Small intestine (tissue), 7 donors: ENCODE data around the gene SPEG. TPM values are rescaled to one million over a fixed set of nuclear protein-coding genes. Genes with fewer than 3 reads are reported as not detected.
A peak's percentile ranks its signal among the peaks of the same experiment; 100 is the strongest.

Source experiments
- DNase-seq, 2 donors: peaks; one replicate each; pipeline versions ENCODE4 v3.0.0 to v3.0.0-alpha.2; 2013
- FAIRE-seq: peaks from 2 replicates; lab custom pipeline; 2012; peaks lifted over from hg19 to GRCh38; lab: Jason Lieb, UNC
- H3K27ac ChIP-seq, 3 donors: one replicate each; pipeline ENCODE4 v1.5.1; 2013; ENCODE audit warnings: low read length in 2 of 3, mild to moderate bottlenecking in 2 of 3, control low read depth in 1 of 3, inconsistent platforms in 1 of 3, low read depth in 1 of 3, moderate library complexity in 1 of 3
- H3K27me3 ChIP-seq, 3 donors: one replicate each; pipeline ENCODE4 v1.6.1; 2013; ENCODE audit warnings: low read length in 3 of 3, inconsistent platforms in 1 of 3; ENCODE audit not compliant: control insufficient read depth in 3 of 3, insufficient read depth in 3 of 3
- H3K36me3 ChIP-seq, 3 donors: one replicate each; pipeline ENCODE4 v1.6.1; 2013; ENCODE audit warnings: low read length in 3 of 3, inconsistent platforms in 1 of 3, low read depth in 1 of 3, mild to moderate bottlenecking in 1 of 3, moderate library complexity in 1 of 3; ENCODE audit not compliant: control insufficient read depth in 3 of 3, insufficient read depth in 2 of 3
- H3K4me1 ChIP-seq, 3 donors: one replicate each; pipeline ENCODE4 v1.6.1; 2013; ENCODE audit warnings: low read length in 2 of 3, inconsistent platforms in 1 of 3, low read depth in 1 of 3, mild to moderate bottlenecking in 1 of 3, moderate library complexity in 1 of 3; ENCODE audit not compliant: control insufficient read depth in 3 of 3, insufficient read depth in 2 of 3
- H3K4me3 ChIP-seq, 3 donors: one replicate each; pipeline ENCODE4 v1.5.1; 2013; ENCODE audit warnings: low read length in 3 of 3, control low read depth in 1 of 3, inconsistent platforms in 1 of 3, low read depth in 1 of 3, mild to moderate bottlenecking in 1 of 3, moderate library complexity in 1 of 3
- H3K9me3 ChIP-seq, 2 donors: one replicate each; pipeline ENCODE4 v1.6.1; 2013; ENCODE audit warnings: low read depth in 1 of 2, low read length in 1 of 2; ENCODE audit not compliant: control insufficient read depth in 2 of 2, insufficient read depth in 1 of 2
- WGBS, 3 donors: extraction: QIAGEN DNeasy Blood & Tissue Kit; methylation state at CpG; one replicate each; pipeline ENCODE4 v1.1.7; 2013; 5-methylcytosine and 5-hydroxymethylcytosine counted together
- polyA plus RNA-seq, 4 donors: library from polyadenylated mRNA; stranded (reverse) in 3 of 4; unstranded in 1 of 4; fragments of 200-250 nt in 3 of 4; fragments of 120-200 nt in 1 of 4; gene quantifications; one replicate each; pipeline versions ENCODE4 v1.2.1 to v1.2.3, GENCODE V29; 2013
- donor health status: healthy with polysubstance abuse.
- donor health status: control.
- donor health status: control.
- donor health status: Bipolar disorder and iron deficiency.
- donor health status: healthy.

SPEG gene
- polyA plus RNA-seq, 4 donors = 0.45 to 15.7 (median 5.3) TPM

DNA sequence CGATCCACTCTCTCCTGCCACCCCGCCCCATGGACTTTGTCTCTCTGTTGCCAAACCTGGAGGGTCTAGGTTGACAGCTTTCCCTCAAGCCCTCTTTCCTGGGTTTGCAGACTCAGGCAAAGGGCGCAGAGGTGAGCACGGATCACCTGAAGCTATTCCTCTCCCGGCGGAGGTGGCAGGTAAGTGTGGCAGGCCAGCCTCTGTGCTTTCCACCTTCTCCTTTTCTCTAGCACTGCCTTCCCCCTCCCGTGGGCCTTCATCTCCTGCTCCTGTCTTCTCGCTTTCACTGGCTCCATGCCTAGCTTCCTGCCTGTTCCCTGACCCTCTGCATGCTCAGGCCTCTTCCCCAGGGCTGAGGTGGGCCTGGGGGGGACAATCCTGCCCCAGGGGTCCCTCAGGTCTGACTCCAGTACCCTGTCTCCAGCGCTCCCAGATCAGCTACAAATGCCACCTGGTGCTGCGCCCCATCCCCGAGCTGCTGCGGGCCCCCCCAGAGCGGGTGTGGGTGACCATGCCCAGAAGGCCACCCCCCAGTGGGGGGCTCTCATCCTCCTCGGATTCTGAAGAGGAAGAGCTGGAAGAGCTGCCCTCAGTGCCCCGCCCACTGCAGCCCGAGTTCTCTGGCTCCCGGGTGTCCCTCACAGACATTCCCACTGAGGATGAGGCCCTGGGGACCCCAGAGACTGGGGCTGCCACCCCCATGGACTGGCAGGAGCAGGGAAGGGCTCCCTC is 48.2 kb downstream of the SPEG start:
- Histone ChIP-seq H3K36me3 (peaks cover 0 to 5% (median 0%) of the 10 kb centered on the region in 3 donors), H3K27me3 (peaks cover 4 to 56% (median 35%) of the 10 kb centered on the region in 3 donors), H3K27ac (no peak overlapping the region), H3K9me3 (no peaks in the 10 kb centered on the region), H3K4me3 (no peak overlapping the region), H3K4me1 (peaks cover 0 to 37% (median 0%) of the 10 kb centered on the region in 3 donors)
- FAIRE-seq (no peak), DNase-seq (peak in 1 of 2 donors; percentile 46)
- WGBS, 3 donors = 40 to 61% (median 49%) methylated on average over 16 to 17 of the region's 17 CpGs

DNA sequence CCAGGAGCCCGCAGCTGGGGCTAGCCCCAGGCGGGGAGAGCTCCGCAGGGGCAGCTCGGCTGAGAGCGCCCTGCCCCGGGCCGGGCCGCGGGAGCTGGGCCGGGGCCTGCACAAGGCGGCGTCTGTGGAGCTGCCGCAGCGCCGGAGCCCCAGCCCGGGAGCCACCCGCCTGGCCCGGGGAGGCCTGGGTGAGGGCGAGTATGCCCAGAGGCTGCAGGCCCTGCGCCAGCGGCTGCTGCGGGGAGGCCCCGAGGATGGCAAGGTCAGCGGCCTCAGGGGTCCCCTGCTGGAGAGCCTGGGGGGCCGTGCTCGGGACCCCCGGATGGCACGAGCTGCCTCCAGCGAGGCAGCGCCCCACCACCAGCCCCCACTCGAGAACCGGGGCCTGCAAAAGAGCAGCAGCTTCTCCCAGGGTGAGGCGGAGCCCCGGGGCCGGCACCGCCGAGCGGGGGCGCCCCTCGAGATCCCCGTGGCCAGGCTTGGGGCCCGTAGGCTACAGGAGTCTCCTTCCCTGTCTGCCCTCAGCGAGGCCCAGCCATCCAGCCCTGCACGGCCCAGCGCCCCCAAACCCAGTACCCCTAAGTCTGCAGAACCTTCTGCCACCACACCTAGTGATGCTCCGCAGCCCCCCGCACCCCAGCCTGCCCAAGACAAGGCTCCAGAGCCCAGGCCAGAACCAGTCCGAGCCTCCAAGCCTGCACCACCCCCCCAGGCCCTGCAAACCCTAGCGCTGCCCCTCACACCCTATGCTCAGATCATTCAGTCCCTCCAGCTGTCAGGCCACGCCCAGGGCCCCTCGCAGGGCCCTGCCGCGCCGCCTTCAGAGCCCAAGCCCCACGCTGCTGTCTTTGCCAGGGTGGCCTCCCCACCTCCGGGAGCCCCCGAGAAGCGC is 49.1 kb downstream of the SPEG start:
- peaks cover 0 to 37% (median 0%) of the 10 kb centered on the region in 3 donors for H3K4me1 ChIP-seq
- peaks cover 4 to 59% (median 38%) of the 10 kb centered on the region in 3 donors for H3K27me3 ChIP-seq
- DNase-seq (no peak), FAIRE-seq (no peak)
- peaks cover 0 to 5% (median 0%) of the 10 kb centered on the region in 3 donors for H3K36me3 ChIP-seq
- no peaks in the 10 kb centered on the region for H3K9me3 ChIP-seq
- H3K4me3 ChIP-seq = peak overlapping the region in 1 of 3 donors; percentile 8
- no peak overlapping the region for H3K27ac ChIP-seq
- 6 to 25% (median 10%) methylated on average over 41 to 58 of the region's 58 CpGs for WGBS, 3 donors

DNA sequence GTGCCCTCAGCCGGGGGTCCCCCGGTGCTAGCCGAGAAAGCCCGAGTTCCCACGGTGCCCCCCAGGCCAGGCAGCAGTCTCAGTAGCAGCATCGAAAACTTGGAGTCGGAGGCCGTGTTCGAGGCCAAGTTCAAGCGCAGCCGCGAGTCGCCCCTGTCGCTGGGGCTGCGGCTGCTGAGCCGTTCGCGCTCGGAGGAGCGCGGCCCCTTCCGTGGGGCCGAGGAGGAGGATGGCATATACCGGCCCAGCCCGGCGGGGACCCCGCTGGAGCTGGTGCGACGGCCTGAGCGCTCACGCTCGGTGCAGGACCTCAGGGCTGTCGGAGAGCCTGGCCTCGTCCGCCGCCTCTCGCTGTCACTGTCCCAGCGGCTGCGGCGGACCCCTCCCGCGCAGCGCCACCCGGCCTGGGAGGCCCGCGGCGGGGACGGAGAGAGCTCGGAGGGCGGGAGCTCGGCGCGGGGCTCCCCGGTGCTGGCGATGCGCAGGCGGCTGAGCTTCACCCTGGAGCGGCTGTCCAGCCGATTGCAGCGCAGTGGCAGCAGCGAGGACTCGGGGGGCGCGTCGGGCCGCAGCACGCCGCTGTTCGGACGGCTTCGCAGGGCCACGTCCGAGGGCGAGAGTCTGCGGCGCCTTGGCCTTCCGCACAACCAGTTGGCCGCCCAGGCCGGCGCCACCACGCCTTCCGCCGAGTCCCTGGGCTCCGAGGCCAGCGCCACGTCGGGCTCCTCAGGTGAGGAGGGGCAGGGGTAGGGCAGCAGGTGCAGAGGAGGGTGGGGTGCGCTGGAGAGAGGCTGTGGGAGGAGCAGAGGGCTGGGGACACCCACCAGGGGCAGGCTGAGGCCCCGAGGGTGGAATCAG is 49.9 kb downstream of the SPEG start:
- FAIRE-seq = no peak
- Histone ChIP-seq H3K9me3 (no peaks in the 10 kb centered on the region), H3K27me3 (peaks cover 4 to 60% (median 38%) of the 10 kb centered on the region in 3 donors), H3K4me3 (peak overlapping the region in 1 of 3 donors; percentile 8), H3K27ac (no peak overlapping the region), H3K36me3 (peaks cover 0 to 9% (median 0%) of the 10 kb centered on the region in 3 donors), H3K4me1 (peaks cover 0 to 37% (median 0%) of the 10 kb centered on the region in 3 donors)
- 1 to 4% (median 3%) methylated on average over 68 to 89 of the region's 89 CpGs for WGBS, 3 donors
- peak in 1 of 2 donors; percentile 61 for DNase-seq

DNA sequence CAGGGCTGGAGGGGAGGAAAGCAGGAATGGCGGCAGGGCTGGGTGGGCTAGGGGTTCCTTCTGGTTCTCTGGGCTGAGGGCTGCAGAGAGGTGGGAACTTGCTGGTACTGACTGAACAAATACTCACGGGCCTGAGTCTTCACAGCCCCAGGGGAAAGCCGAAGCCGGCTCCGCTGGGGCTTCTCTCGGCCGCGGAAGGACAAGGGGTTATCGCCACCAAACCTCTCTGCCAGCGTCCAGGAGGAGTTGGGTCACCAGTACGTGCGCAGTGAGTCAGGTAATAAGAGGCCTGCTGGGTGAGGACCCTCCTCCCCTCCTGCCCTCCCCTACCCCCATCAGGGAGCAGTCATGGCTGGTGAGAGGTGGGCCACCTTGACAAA is 50.5 kb downstream of the SPEG start:
- no peak for FAIRE-seq

DNA sequence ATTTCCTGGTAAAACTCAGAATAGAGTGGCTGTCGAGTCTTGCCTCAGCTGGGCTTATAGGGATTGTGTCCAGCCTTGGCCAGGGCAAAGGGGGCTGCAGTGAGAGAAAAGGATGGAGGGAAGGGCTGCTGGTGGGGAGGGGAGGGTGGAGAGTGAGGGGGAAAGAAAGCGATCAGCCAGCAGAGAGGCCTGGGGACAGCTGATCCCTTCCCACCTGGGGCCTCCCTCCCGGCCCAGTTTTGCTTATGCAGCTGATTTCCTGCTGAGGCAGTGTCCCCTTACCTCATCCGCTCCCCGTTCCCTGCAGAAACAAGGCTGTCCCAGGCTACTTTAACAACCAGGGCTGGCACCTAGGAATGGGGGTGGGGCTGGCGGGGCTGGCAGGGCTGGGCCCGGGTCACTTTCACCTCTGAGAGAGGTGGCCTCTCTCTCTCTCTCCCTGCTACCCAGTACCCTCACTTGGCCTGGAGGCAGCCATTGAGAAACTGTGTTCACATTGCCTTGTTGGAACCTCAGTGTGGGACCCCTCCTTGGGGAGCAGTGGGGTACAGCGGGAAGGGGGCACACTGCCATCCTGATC is 51.8 kb downstream of the SPEG start:
- no peak for FAIRE-seq
- peaks cover 4 to 69% (median 38%) of the 10 kb centered on the region in 3 donors for H3K27me3 ChIP-seq

More for the DNA sequence above, 50.5 kb downstream of the SPEG start:
- H3K9me3 ChIP-seq = no peaks in the 10 kb centered on the region
- peaks cover 4 to 66% (median 38%) of the 10 kb centered on the region in 3 donors for H3K27me3 ChIP-seq
- 66 to 67% (median 66%) methylated on average over 12 of the region's 12 CpGs for WGBS, 3 donors
- DNase-seq = no peak
- H3K4me3 ChIP-seq = no peak overlapping the region
- peaks cover 0 to 37% (median 0%) of the 10 kb centered on the region in 3 donors for H3K4me1 ChIP-seq
- H3K36me3 ChIP-seq = peaks cover 0 to 4% (median 0%) of the 10 kb centered on the region in 3 donors
- no peak overlapping the region for H3K27ac ChIP-seq

DNA sequence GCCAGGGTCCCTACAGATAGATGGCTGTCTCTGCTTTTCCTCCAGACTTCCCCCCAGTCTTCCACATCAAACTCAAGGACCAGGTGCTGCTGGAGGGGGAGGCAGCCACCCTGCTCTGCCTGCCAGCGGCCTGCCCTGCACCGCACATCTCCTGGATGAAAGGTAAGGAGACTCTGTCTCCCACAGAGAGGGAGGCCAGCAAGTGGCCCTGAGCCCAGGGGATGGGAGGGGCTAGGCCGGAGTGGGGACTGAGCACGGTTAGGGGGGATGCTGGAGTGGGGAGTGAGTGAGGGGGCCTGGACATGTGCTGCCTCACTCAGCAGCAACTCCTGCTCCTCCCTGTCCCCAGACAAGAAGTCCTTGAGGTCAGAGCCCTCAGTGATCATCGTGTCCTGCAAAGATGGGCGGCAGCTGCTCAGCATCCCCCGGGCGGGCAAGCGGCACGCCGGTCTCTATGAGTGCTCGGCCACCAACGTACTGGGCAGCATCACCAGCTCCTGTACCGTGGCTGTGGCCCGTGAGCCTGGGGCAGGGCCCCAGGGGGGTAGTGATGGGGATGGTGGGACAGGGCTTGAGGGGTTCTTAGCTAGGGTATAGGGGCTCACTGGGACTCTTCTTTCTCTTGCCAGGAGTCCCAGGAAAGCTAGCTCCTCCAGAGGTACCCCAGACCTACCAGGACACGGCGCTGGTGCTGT is 53.7 kb downstream of the SPEG start:
- Histone ChIP-seq H3K4me1 (peaks cover 0 to 26% (median 0%) of the 10 kb centered on the region in 3 donors), H3K27ac (no peak overlapping the region), H3K36me3 (peaks cover 0 to 11% (median 0%) of the 10 kb centered on the region in 3 donors), H3K27me3 (peaks cover 2 to 75% (median 31%) of the 10 kb centered on the region in 3 donors), H3K9me3 (no peaks in the 10 kb centered on the region), H3K4me3 (no peak overlapping the region)
- FAIRE-seq (no peak), DNase-seq (no peak)
- 83 to 88% (median 86%) methylated on average over 16 to 17 of the region's 17 CpGs for WGBS, 3 donors

More for the DNA sequence above, 51.8 kb downstream of the SPEG start:
- H3K9me3 ChIP-seq = no peaks in the 10 kb centered on the region
- H3K4me3 ChIP-seq = no peak overlapping the region
- H3K36me3 ChIP-seq = peaks cover 0 to 7% (median 0%) of the 10 kb centered on the region in 3 donors
- DNase-seq = peak in 1 of 2 donors; percentile 59
- peaks cover 0 to 37% (median 0%) of the 10 kb centered on the region in 3 donors for H3K4me1 ChIP-seq
- no peak overlapping the region for H3K27ac ChIP-seq
- 41 to 55% (median 48%) methylated on average over 8 of the region's 8 CpGs for WGBS, 3 donors

DNA sequence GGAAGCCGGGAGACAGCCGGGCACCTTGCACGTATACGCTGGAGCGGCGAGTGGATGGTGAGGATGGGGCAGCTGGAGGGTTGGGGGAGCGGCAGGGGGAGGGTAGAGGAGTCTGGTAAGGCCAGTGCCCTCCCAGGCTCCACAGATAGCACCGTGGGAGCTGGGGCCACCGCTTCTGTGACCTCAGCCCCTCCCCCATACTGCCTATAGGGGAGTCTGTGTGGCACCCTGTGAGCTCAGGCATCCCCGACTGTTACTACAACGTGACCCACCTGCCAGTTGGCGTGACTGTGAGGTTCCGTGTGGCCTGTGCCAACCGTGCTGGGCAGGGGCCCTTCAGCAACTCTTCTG is 54.2 kb downstream of the SPEG start:
- H3K36me3 ChIP-seq = peaks cover 0 to 11% (median 0%) of the 10 kb centered on the region in 3 donors
- FAIRE-seq = no peak
- H3K4me1 ChIP-seq = peaks cover 0 to 26% (median 0%) of the 10 kb centered on the region in 3 donors
- DNase-seq = no peak
- no peak overlapping the region for H3K4me3 ChIP-seq
- no peak overlapping the region for H3K27ac ChIP-seq
- WGBS, 3 donors = 78 to 88% (median 84%) methylated on average over 14 of the region's 14 CpGs
- no peaks in the 10 kb centered on the region for H3K9me3 ChIP-seq
- peaks cover 0 to 76% (median 36%) of the 10 kb centered on the region in 3 donors for H3K27me3 ChIP-seq
